Activated T-cell treated with anti-CD3 and anti-CD28 coated beads for 48 hours (primary cell): ENCODE data around the gene DUSP2.

Experiments used
- DNase-seq: peaks from one replicate; pipeline ENCODE4 v3.0.0-alpha.2; 2020; ENCODE audit warnings: low read depth

DUSP2 gene, protein sequence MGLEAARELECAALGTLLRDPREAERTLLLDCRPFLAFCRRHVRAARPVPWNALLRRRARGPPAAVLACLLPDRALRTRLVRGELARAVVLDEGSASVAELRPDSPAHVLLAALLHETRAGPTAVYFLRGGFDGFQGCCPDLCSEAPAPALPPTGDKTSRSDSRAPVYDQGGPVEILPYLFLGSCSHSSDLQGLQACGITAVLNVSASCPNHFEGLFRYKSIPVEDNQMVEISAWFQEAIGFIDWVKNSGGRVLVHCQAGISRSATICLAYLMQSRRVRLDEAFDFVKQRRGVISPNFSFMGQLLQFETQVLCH

GRCh38 chr2:96145036-96145847 is at the start of gene DUSP2:
DUSP2 (minus strand) TSS chr2:96145440; CDS start chr2:96145354, 86 bp downstream.
- peak; percentile 95 for DNase-seq

GRCh38 chr2:96191937-96192670 is 46.9 kb upstream of the DUSP2 start:
- DNase-seq: no peak

- no peak for DNase-seq
Measured at GRCh38 chr2:96188821-96189526, 43.7 kb upstream of the DUSP2 start.

DNA sequence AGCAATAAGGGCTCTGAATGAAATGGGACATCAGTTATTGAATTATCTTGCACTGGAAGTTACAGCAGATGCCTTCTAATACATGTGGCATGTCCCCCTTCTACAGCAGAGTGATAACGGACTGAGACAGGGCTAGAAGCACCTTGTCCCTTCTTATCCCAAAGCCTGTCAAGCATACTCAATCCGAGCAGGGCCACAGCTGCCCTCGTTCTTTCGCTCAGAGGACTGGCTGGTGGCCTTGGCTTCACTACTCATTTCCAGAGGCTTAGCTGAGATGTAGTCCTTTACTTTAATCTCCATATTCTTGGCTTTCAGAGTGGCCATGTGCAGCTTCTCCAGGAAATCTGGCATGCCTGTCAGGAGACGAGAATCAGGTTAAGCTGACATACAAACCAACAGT is 41.3 kb upstream of the DUSP2 start:
- no peak for DNase-seq

GRCh38 chr2:96185516-96185915 is 40.3 kb upstream of the DUSP2 start:
- DNase-seq: no peak

- DNase-seq: no peak
Measured at GRCh38 chr2:96184989-96185388, 39.7 kb upstream of the DUSP2 start.

GRCh38 chr2:96184188-96184587 is 38.9 kb upstream of the DUSP2 start:
- DNase-seq: no peak

- DNase-seq: no peak
Measured at GRCh38 chr2:96181529-96181928, 36.3 kb upstream of the DUSP2 start.

- no peak for DNase-seq
Measured at GRCh38 chr2:96180521-96180920, 35.3 kb upstream of the DUSP2 start.

DNA sequence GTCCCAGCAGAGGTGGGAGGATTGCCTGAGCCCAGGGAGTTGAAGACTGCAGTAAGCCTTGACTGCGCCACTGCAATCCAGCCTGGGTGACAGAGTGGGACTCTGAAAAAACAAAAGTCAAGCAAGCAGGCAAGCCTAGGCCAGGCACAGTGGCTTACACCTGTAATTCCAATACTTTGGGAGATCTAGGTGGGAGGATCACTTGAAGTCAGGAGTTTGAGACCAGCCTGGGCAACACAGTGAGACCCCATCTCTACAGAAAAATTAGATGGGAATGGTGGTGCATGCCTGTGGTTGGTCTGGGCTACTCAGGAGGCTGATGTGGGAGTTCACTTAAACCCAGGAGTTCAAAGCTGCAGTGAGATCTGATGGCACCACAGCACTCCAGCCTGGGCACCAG is 34.8 kb upstream of the DUSP2 start:
- DNase-seq: no peak

- DNase-seq: no peak
Measured at GRCh38 chr2:96176661-96177060, 31.4 kb upstream of the DUSP2 start.

GRCh38 chr2:96175951-96176350 is 30.7 kb upstream of the DUSP2 start:
- no peak for DNase-seq

GRCh38 chr2:96174251-96175144 is 29.3 kb upstream of the DUSP2 start:
- DNase-seq: peak; percentile 81

- no peak for DNase-seq
Measured at GRCh38 chr2:96171831-96172230, 26.6 kb upstream of the DUSP2 start.

DNA sequence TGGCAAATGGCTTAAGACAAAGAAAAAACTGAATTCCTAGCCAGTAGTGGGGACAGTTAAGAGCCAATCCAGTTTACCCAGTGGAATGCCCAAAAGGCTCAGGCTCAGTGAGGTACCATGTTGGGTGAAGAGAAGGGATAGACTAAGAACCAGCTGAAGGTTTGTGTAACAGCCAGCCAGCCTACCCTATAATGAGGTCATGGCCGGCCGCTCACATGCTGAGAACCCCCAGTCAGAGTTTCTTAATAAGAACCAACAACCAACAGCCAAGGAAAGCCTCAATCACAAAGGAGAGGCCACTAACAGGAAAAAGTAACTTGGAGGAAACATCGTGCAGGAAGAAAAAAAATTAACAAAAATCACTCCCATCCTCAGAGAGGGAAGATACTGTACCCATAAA is 25.4 kb upstream of the DUSP2 start:
- DNase-seq: no peak

DNA sequence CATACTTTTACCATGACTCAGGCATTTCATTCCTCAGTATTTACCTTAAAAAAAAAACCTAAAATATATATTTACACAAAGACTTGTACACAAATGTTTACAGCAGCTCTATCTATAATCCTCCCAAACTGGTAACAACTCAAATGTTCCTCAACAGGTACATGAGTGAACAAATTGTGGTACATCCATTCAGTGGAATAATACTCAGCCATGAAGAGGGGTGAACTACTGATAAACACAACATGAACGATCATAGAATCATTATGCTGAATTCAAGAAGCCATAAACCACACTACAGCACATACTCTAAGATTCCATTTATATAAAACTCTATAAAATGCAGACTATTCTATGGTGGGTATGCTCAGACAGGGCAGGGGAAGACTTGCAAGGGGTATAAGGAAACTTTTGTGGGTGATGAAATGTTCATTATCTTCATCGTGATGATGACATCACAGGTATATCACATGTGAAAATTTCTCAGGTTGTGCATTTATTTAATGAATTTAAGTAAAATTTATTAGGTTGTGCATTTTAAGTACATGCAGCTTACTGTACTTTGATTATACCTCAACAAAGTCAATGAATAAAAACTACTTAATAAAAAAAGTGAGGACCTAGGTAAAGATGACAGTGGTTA is 24.7 kb upstream of the DUSP2 start:
- no peak for DNase-seq

DNA sequence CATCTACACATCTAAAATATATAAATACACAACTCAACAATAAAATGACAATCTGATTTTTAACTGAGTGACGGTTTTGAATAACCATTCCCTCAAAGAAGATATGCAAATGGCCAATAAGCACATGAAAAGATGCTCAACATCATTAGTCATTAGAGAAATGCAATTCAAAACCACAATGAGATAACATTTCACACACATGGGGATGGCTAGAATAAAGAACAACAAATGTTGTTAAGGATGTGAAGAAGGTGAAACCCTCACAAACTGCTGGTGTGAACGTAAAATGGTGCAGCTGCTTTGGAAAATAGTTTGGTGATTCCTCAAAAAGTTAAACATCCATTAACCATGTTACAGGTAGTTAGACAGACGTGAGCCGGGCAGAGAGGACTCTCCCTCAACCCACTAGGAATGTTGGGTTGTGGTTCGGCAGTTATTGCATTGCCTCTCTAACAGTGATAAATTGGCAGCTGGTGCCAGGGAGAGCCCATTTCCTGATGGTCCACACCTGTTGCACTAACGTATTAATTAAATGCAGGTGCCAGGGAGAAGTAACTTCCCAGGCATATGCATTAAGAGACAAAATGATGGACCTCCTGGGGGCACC is 22.3 kb upstream of the DUSP2 start:
- no peak for DNase-seq

- DNase-seq: peak; percentile 70
Measured at GRCh38 chr2:96164459-96165184, 19.4 kb upstream of the DUSP2 start.

DNA sequence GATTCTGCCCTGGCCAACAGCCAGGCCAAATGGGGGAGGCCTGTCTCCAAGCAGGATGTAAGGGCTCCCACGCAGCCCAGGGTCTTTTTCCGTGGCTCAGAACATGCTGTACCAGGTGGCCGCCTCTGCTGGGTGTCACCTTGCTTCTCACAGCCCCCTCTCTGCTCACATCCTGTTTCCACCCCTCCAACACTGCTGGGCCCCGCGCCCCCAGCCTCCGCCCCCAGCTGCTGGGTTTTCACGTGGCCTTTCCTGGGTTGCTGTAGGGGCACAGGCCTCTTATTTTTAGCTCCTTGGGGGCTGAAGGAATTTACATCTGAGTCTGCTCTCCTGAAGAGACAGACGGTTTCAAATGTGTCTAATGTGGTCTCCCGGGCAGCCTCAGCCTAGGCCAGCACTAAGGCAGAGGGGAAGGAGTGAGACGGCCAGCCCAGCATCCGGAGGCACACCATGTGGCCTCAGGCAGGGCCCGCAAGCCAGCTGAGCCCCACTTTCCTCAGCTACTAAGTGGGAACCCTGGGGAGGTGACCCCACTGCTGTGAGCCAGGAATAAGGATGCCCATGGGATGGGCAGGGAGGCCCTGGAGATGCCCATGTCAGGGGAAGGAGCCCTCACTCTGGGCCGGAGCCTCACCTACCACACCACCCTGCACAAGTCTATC is 18.7 kb upstream of the DUSP2 start:
- DNase-seq: peak; percentile 81
